C4-2B (cell line): Measurements from ENCODE around the gene TSEN54.

ENCODE experiments used
- CTCF ChIP-seq: fragments of 450-650 bp; conservative IDR thresholded peaks from 2 replicates; pipeline ENCODE4 v1.5.1; 2017; ENCODE audit warnings: mild to moderate bottlenecking
- ZFX ChIP-seq: fragments of 450-650 bp; IDR thresholded peaks from 2 replicates; pipeline ENCODE4 v1.6.1; 2017

GRCh38 chr17:75557852-75558665 lies 41.7 kb downstream of the TSEN54 start:
- no peak for TF ChIP-seq CTCF
- peak; percentile 31; the same call in 1 of the 2 replicates for TF ChIP-seq ZFX
